ENCODE data around the gene HIBADH. TPM values are rescaled to one million over a fixed set of nuclear protein-coding genes. Genes with fewer than 3 reads are reported as not detected.
A peak's percentile ranks its signal among the peaks of the same experiment; 100 is the strongest.

HIBADH gene
- total and polyA plus RNA-seq, 2 of the 4 experiments (the other 2 are of a cell fraction) = 36.6 to 52.5 TPM

- in situ Hi-C loops (cut with MboI; ENCODE audit: low sequenced_read_pairs) (no loop called here), intact Hi-C loops (cut with micrococcal nuclease) (no loop called here), dilution Hi-C loops (cut with HindIII; ENCODE audit: low sequenced_read_pairs, unreplicated experiment) (no loop called here)
- Histone ChIP-seq H3K36me3 (ENCODE audit: control insufficient read depth, insufficient read depth, low read length) (0 out of 2 replicates have a peak, but pooled peaks cover 2% of the 10 kb centered on the region), H3K4me3 (ENCODE audit: insufficient read depth, low read depth, low read length) (no peak overlapping the region), H2BK120ac (ENCODE audit: low read depth, low read length) (no peak overlapping the region), H3K27me3 (ENCODE audit: control insufficient read depth, insufficient read depth, low read length) (no peaks in the 10 kb centered on the region), H3K9me1 (ENCODE audit: insufficient read depth, low read length) (peaks cover 5% of the 10 kb centered on the region; the same call in 1 of the 2 replicates), H4K8ac (ENCODE audit: low read depth in 2 of 2, low read length in 2 of 2) (no peak overlapping the region), H3K4ac (ENCODE audit: low read depth, low read length) (no peak overlapping the region), H2AK5ac (ENCODE audit: low read depth, low read length) (no peak overlapping the region), H3K79me1 (ENCODE audit: low read depth in 1 of 2, low read length in 2 of 2) (no peaks in the 10 kb centered on the region), H3K27ac (ENCODE audit: insufficient read depth, low read length) (no peak overlapping the region), H4K5ac (ENCODE audit: low read depth, low read length) (no peak overlapping the region), H2AFZ (replicated peaks; ENCODE audit: low read length, poor library complexity) (no peak overlapping the region), H2BK15ac (ENCODE audit: low read depth, low read length) (no peak overlapping the region), H4K20me1 (ENCODE audit: insufficient read depth, low read length) (no peaks in the 10 kb centered on the region), H3K9ac (ENCODE audit: low read depth, low read length) (no peak overlapping the region), H4K91ac (ENCODE audit: insufficient read depth, low read depth, low read length) (no peak overlapping the region), H2BK5ac (ENCODE audit: low read depth, low read length, poor library complexity, severe bottlenecking) (no peak overlapping the region), H3K14ac (replicated peaks; ENCODE audit: low read depth, low read length) (no peak overlapping the region), H2BK20ac (ENCODE audit: low read depth, low read length) (no peak overlapping the region), H3K56ac (ENCODE audit: extremely low read depth, insufficient read depth, low read length) (no peak overlapping the region), H3K18ac (ENCODE audit: low read depth, low read length) (no peak overlapping the region), H3K4me2 (ENCODE audit: low read depth, low read length) (no peak overlapping the region), H2AK9ac (replicated peaks; ENCODE audit: low read depth, low read length, poor library complexity) (no peak overlapping the region), H3K9me3 (ENCODE audit: control insufficient read depth, insufficient read depth, low read length) (no peaks in the 10 kb centered on the region), H3K23ac (ENCODE audit: low read depth, low read length) (no peak overlapping the region), H3K4me1 (ENCODE audit: control insufficient read depth, insufficient read depth, low read length) (peaks cover 11% of the 10 kb centered on the region)
- peak; percentile 38 for DNase-seq
- ATAC-seq (ENCODE audit: low read depth) = peak; percentile 59
- CTCF ChIA-PET = interaction anchor here (0.8 kb wide), 1 partner anchor 12 kb away, joined by 4 read pairs; no protein-coding TSS in a partner anchor
- TF ChIP-seq CHD1 (IDR thresholded peaks at IDR 0.05; ENCODE audit: low read depth, low read length) (no peak), MAZ (IDR thresholded peaks at IDR 0.05; ENCODE audit: borderline replicate concordance, low read depth, low read length) (no peak), CEBPB (IDR thresholded peaks at IDR 0.05; ENCODE audit: low read depth, low read length) (0 out of 2 replicates have a peak, but pooled peaks have one; percentile 21)
- TF ChIP-seq, protein P1, sequence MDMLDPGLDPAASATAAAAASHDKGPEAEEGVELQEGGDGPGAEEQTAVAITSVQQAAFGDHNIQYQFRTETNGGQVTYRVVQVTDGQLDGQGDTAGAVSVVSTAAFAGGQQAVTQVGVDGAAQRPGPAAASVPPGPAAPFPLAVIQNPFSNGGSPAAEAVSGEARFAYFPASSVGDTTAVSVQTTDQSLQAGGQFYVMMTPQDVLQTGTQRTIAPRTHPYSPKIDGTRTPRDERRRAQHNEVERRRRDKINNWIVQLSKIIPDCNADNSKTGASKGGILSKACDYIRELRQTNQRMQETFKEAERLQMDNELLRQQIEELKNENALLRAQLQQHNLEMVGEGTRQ (IDR thresholded peaks at IDR 0.05; ENCODE audit: low read depth, low read length) = no peak
- POLR2A ChIA-PET (ENCODE audit: unreplicated experiment) = no interaction called here
- WGBS, 2 experiments (ENCODE audit: extremely low coverage in 2 of 2, insufficient read length in 1 of 2) = no CpG with 5 or more reads among the region's 1 CpG
- no TSS peak for BruUV-seq (replicated peaks)
These were observed 130.4 kb downstream of the HIBADH start for GRCh38 chr7:27532314-27532713.

Measured in IMR-90 (cell line).